ENCODE measurements around the gene TBC1D28.
"Not testable (repeated sequence)": the region's sequence is repeated elsewhere in the genome, so short reads cannot be mapped to it uniquely, and the experiment has no call there.

The TBC1D28 gene

DNA sequence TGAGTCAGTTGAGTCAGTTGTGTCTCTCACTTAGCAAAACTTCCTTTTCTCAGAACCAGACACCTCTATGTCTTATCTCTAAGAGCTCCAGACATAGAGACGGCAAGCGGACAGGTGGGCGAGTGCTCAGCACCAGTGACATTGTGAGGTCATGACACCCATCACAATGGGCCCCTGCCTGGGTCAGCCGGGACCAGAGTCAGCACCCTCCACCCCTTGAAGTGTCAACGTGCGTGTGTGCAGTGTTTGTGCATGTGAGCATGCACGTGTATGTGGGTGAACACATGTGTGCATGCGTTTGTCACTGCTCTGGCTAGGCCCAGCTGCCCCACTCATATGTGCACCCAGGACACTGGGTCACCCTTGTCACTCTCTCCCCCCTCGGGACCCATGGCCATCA is at the start of gene TBC1D28:
TSS of gene TBC1D28 (minus strand) at position 101 of the 400 bp plus-strand sequence. CDS start 3,039 bp downstream, outside the sequence.
- H3K27ac ChIP-seq; DNase-seq (ENCODE audit: low read depth, low spot score): not testable (repeated sequence)

DNA sequence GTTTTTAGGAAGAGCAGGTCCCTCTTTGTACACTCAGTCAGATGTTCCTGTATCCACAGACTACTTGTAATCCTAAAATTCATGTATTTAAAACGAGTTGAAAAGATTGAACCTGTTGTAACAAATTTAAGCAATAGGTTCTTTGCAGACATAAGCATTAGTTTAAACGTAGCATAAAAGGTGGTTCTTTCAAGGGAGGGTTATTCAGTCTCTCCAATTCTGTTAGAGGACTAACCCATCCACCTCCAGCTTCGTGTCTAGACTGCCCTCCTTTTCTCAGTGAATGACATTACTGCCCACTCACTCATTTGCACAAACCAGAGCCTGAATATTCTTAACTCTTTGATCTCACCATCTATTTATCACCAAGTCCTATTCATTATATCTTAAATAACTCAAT is 38.5 kb upstream of the TBC1D28 start:
- not testable (repeated sequence) for H3K27ac ChIP-seq; DNase-seq (ENCODE audit: low read depth, low spot score)

GRCh38 chr17:18681767-18682571 is 37.8 kb upstream of the TBC1D28 start, which contains the start of gene FOXO3B:
FOXO3B (minus strand) TSS chr17:18682314; CDS start chr17:18681651, 663 bp downstream.
- not testable (repeated sequence) for H3K27ac ChIP-seq
- peak; percentile 29 for DNase-seq (ENCODE audit: low read depth, low spot score)

GRCh38 chr17:18677381-18677780 is 33.2 kb upstream of the TBC1D28 start:
- not testable (repeated sequence) for DNase-seq (ENCODE audit: low read depth, low spot score); H3K27ac ChIP-seq

DNA sequence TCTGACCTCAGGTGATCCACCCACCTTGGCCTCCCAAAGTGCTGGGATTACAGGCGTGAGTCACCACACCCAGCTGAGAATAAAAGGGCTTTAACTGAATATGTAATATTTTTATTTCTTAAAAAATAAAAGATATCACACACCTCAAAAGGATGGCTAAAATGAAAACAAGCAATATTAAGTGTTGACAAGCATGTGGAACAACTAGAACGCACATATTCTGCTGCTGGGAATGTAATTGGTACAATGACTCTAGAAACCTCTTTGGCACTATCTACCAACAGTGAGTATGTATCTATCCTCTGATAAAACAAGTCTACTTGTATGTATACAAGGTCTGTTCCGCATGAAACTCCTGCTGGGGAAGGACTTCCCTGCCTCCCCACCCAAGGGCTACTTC is 32.7 kb upstream of the TBC1D28 start:
- DNase-seq (ENCODE audit: low read depth, low spot score) = not testable (repeated sequence)

GRCh38 chr17:18672395-18673227 is 28.4 kb upstream of the TBC1D28 start:
- H3K27ac ChIP-seq; DNase-seq (ENCODE audit: low read depth, low spot score): not testable (repeated sequence)

More for the DNA sequence above, 32.7 kb upstream of the TBC1D28 start:
- H3K27ac ChIP-seq = not testable (repeated sequence)

GRCh38 chr17:18668625-18669024 is 24.4 kb upstream of the TBC1D28 start:
- H3K27ac ChIP-seq; DNase-seq (ENCODE audit: low read depth, low spot score): not testable (repeated sequence)

DNA sequence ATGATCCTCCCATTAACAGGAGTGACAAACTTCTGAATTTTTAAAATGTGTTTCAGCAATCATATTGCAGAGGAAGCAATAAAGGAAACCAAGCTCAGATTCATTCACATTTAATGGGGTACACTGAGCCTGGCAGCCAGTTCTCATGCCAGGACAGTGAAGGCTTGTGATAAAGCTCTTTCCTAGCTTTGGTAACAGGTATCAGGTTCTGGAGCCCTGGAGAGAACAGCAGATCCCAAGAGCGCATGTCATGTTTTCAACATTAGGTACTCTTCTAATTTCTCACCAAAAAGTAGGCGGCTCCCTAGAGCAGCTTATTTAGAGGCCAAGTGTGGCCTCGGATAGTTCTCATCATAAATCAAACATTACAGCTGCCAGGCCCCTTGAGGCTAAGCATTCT is 23.3 kb upstream of the TBC1D28 start:
- not testable (repeated sequence) for DNase-seq (ENCODE audit: low read depth, low spot score)

DNA sequence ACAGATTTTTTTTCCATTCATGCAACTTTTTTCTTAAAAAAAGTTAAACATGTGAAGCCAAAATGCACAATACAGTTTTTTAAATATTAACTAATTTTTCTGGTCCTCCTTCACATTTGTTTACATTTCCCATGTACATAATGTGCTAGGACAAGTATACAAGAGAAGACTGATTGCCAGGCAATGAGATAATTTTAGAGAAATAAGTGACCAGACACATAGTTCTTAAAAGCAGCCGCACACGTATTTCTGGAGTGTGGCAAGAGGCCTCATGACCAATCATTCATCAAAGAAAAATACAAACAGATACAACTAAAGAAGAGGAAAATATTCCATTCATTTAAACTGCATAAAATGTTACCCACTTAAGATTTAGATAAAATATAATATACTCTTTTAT is 22.1 kb upstream of the TBC1D28 start:
- not testable (repeated sequence) for H3K27ac ChIP-seq; DNase-seq (ENCODE audit: low read depth, low spot score)

More for the DNA sequence above, 23.3 kb upstream of the TBC1D28 start:
- H3K27ac ChIP-seq = not testable (repeated sequence)

- not testable (repeated sequence) for DNase-seq (ENCODE audit: low read depth, low spot score); H3K27ac ChIP-seq
Observed at GRCh38 chr17:18661924-18662624, 17.9 kb upstream of the TBC1D28 start.

DNA sequence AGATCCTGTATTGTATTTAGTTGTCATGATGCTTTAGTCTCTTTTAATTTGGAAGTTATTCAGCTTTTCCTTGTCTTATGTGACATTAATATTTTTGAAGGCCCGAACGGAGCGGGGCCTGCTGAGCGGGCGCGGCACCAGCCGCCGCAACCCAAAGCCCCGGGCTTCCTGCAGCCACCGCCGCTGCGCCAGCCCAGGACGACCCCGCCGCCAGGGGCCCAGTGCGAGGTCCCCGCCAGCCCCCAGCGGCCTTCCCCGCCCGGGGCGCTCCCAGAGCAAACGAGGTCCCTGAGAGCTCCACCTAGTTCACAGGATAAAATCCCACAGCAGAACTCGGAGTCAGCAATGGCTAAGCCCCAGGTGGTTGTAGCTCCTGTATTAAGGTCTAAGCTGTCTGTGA is 5.9 kb upstream of the TBC1D28 start:
- not testable (repeated sequence) for H3K27ac ChIP-seq; DNase-seq (ENCODE audit: low read depth, low spot score)

DNA sequence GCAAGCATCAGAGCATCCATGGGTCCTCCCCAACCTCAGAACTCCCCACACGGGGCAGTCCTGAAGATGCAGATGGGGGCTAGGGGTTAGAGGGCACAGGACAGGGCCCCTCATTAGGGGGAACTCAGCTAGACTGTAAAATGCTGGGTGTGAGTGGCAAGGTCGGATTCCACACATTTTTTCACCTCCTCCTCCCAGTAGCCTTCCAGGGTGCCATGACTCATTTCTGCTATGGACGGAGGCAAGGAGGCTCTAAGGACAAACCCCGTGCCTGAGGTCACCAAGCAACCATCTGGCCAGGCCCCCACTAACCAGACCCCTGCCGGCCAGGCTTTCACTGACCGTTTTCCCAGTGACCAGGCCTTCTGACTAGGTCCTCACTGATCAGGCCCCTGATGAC is 1.1 kb downstream of the TBC1D28 start:
- DNase-seq (ENCODE audit: low read depth, low spot score); H3K27ac ChIP-seq: not testable (repeated sequence)

GRCh38 chr17:18638357-18638756 is 5.8 kb downstream of the TBC1D28 start:
- not testable (repeated sequence) for H3K27ac ChIP-seq; DNase-seq (ENCODE audit: low read depth, low spot score)

DNA sequence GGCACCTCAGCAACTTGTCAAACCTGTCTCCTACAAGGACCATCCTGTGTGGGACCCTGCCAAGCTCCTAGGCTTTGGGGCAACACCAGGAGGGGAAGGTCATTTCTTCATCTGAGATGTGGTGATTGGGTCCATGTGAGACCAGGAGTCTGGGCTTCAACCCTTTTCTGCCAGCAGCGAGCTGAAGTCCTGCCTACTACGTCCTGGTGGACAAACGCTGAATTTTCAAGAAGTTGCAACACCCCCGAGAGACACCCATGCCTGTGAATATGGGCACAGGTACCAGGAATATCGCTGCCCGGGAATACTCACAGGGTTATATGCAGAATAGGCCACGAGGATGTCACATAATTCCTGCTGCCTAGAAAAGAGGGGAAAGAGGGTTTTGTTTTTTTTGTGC is 8.0 kb downstream of the TBC1D28 start:
- not testable (repeated sequence) for DNase-seq (ENCODE audit: low read depth, low spot score); H3K27ac ChIP-seq

DNA sequence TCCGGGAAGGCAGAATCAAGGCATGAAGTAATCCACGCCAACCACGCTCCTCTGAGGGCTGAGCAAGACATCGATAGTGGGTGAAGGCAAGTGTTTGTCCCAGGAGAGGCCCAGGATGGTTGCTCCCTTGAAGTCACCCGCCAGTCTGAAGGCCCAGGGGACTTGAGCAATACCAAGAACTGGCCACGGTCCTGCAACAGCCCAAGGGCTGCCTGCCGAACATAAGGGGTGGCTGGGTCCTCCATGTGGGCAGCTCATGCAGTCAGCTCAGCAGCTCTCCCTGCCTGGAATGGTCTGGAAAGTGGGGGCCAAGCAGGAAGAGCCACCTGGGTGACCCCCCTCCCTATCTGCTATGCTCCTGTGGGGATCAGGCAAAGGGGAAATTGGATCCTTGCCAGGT is 8.4 kb downstream of the TBC1D28 start:
- H3K27ac ChIP-seq; DNase-seq (ENCODE audit: low read depth, low spot score): not testable (repeated sequence)

- not testable (repeated sequence) for H3K27ac ChIP-seq; DNase-seq (ENCODE audit: low read depth, low spot score)
Observed at GRCh38 chr17:18634550-18635263, 9.5 kb downstream of the TBC1D28 start.

DNA sequence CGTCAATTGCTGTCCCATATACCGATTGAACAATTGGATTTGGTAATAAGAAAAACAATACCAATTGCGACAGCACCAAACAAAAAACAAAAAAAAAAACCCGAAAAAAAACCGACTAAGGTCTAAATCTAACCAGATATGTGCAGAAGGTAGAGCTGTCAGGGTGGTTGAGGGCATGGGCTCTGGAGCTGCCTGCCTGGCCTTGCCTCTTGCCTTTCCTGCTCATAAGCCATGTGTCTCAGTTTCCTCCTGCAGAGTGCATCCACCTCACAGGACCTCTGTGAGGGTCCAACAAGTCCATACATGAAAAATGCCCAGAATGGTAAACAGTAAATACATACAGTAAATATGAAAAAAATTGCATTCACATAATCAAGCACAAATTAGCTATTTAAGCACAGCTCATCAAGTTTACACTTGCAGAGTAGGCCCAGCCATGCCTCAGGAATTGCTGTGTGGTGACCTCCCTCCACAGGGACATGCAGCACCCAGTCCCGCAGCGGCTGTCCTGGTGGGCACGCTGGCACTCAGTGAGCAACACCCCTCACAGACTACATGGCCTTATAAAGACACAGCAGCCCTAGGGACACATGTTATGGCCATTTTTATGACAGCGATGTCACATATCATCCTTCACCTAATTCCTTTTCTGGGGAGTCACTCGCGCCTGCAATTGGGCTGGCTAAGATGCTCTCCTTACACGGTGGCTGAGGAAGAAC is 17.9 kb downstream of the TBC1D28 start:
- H3K27ac ChIP-seq = no peak overlapping the region

DNA sequence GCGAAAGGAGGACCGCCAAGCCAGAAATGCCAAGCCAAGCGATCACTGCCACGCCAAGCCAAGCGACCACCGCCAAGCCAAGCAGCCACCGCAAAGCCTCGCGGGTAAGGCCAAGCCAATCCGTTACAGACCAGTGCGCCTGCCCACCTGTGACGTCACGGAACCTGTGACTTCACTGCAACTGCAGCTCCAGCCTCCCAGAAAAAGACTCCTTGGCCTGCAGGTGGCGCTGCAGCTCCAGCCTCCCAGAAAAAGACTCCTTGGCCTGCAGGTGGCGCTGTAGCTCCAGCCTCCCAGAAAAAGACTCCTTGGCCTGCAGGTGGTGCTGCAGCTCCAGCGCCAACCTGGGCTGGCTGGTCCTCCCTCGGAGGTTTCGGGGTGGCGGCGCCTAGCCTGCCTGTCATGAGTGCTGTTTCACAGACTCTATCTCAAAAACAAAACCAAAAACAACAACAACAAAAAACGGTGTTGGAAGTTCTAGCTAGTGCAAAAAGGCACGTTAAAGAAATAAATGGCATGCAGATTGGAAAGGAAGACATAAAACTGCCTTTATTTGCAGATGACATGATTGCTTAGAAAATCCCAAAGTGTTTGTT is 18.6 kb downstream of the TBC1D28 start:
- peak; percentile 43 for DNase-seq (ENCODE audit: low read depth, low spot score)
- not testable (repeated sequence) for H3K27ac ChIP-seq

More for the DNA sequence above, 17.9 kb downstream of the TBC1D28 start:
- no peak for DNase-seq (ENCODE audit: low read depth, low spot score)
